ENCODE measurements around the gene SIRT3.

DNA sequence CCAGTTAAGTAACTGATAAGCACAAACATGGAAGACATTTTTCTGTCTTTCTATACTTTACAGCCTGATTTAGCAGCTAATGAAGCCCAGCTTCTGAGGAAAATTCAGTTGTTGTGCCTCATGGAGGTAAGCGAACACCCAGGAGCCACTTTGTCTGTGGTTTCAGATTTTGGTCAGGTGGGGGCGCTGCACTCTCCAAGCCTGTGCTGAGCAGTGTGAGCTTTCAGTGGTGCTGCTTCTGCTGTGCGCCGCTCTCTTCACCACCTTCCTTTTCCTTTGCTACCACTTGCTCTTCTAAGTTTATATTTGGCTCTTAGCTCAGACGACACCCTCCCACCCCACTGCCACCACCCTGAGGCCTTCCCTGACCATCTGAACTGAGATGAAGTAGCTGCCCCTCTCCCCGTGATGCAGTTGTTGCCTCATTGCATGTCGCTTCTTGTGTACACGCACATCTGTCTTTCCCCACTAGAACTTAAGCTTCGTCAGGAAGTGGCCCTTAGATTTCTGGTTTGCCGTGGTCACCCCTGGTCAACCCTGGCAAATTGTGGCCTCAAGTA lies 14.7 kb upstream of the SIRT3 start:
- TF ChIP-seq, protein P1, sequence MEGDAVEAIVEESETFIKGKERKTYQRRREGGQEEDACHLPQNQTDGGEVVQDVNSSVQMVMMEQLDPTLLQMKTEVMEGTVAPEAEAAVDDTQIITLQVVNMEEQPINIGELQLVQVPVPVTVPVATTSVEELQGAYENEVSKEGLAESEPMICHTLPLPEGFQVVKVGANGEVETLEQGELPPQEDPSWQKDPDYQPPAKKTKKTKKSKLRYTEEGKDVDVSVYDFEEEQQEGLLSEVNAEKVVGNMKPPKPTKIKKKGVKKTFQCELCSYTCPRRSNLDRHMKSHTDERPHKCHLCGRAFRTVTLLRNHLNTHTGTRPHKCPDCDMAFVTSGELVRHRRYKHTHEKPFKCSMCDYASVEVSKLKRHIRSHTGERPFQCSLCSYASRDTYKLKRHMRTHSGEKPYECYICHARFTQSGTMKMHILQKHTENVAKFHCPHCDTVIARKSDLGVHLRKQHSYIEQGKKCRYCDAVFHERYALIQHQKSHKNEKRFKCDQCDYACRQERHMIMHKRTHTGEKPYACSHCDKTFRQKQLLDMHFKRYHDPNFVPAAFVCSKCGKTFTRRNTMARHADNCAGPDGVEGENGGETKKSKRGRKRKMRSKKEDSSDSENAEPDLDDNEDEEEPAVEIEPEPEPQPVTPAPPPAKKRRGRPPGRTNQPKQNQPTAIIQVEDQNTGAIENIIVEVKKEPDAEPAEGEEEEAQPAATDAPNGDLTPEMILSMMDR (IDR thresholded peaks at IDR 0.05), result peak in 3 of 4 experiments; percentile 53 to 73 (median 65)
- TF ChIP-seq EP300 (IDR thresholded peaks at IDR 0.05) (no peak), POLR2A (IDR thresholded peaks at IDR 0.05) (no peak)
